Uterus (tissue), 4 donors: Measurements from ENCODE around the gene MAN2A2. TPM values are rescaled to one million over a fixed set of nuclear protein-coding genes. Genes with fewer than 3 reads are reported as not detected.

Experiments used
- DNase-seq, 2 donors: peaks; one replicate each; pipeline ENCODE4 v3.0.0-alpha.2; 2019 to 2020
- H3K27ac ChIP-seq, 2 donors: fragments of 200-600 bp; sonication (generic); 1 replicate in 1 of 2; 2 replicates in 1 of 2; pipeline ENCODE4 v1.5.1; 2016 to 2018
- H3K27me3 ChIP-seq, 2 donors: fragments of 200-600 bp; sonication (generic); one replicate each; pipeline ENCODE4 v1.5.1; 2018 to 2019; ENCODE audit warnings: control low read depth in 1 of 2
- H3K36me3 ChIP-seq, 2 donors: fragments of 200-600 bp; sonication (generic); one replicate each; pipeline ENCODE4 v1.5.1; 2019; ENCODE audit warnings: control low read depth in 1 of 2
- H3K4me1 ChIP-seq, 2 donors: fragments of 200-600 bp; sonication (generic); one replicate each; pipeline ENCODE4 v1.5.1; 2018 to 2019; ENCODE audit warnings: control low read depth in 1 of 2
- H3K4me3 ChIP-seq, 2 donors: fragments of 200-600 bp; sonication (generic); 1 replicate in 1 of 2; 2 replicates in 1 of 2; pipeline ENCODE4 v1.5.1; 2018 to 2019; ENCODE audit warnings: mild to moderate bottlenecking in 1 of 2
- H3K9me3 ChIP-seq, 2 donors: fragments of 200-600 bp; sonication (generic); one replicate each; pipeline ENCODE4 v1.5.1; 2019; ENCODE audit warnings: control low read depth in 1 of 2
- CTCF ChIP-seq, 4 experiments: fragments of 200-600 bp in 2 of 4; fragments of 450-650 bp in 2 of 4; sonication (generic) in 2 of 4; IDR thresholded peaks; one replicate each; pipeline ENCODE4 v1.5.1; 2016 to 2019; ENCODE audit warnings: antibody characterized with exemption in 4 of 4, mild to moderate bottlenecking in 2 of 4, moderate library complexity in 1 of 4
- POLR2A ChIP-seq, 2 donors: fragments of 450-650 bp; IDR thresholded peaks; one replicate each; pipeline ENCODE4 v1.6.1; 2016; ENCODE audit warnings: antibody characterized with exemption in 2 of 2, mild to moderate bottlenecking in 1 of 2, moderate library complexity in 1 of 2
- intact Hi-C: fragments of 100-400 bp; cut with DNase I; formaldehyde crosslinking; loops from one replicate; pipeline ENCODE4 v1.15.1; 2023; ENCODE audit warnings: low total_unique reads
- total RNA-seq, 4 donors: library from RNA; depleted of rRNA in 3 of 4; stranded (reverse); fragments of >200 nt in 3 of 4; gene quantifications; one replicate each; pipeline versions ENCODE4 v1.1.0 to v1.2.4, GENCODE V29; 2014 to 2023
- donor health status: DM: yes; HTN: yes; CAD: no.

Gene MAN2A2
- total RNA-seq, 4 donors from 2014 or later = 15.9 to 92.0 (median 19.8) TPM

GRCh38 chr15:90859234-90860131 is 43.6 kb upstream of the MAN2A2 start:
- Histone ChIP-seq H3K27ac (no peak overlapping the region), H3K27me3 (no peaks in the 10 kb centered on the region), H3K4me3 (no peak overlapping the region), H3K36me3 (no peaks in the 10 kb centered on the region), H3K9me3 (no peaks in the 10 kb centered on the region), H3K4me1 (no peaks in the 10 kb centered on the region)
- DNase-seq = no peak
- TF ChIP-seq CTCF (IDR thresholded peaks at IDR 0.05) (no peak), POLR2A (IDR thresholded peaks at IDR 0.05) (no peak)
- intact Hi-C loops = no loop called here

GRCh38 chr15:90860450-90860849 is 42.7 kb upstream of the MAN2A2 start:
- H3K4me3 ChIP-seq = no peak overlapping the region
- no peak overlapping the region for H3K27ac ChIP-seq
- intact Hi-C loops = no loop called here
- H3K36me3 ChIP-seq = no peaks in the 10 kb centered on the region
- no peak for DNase-seq
- H3K4me1 ChIP-seq = no peaks in the 10 kb centered on the region
- no peaks in the 10 kb centered on the region for H3K27me3 ChIP-seq
- H3K9me3 ChIP-seq = no peaks in the 10 kb centered on the region
- TF ChIP-seq POLR2A (IDR thresholded peaks at IDR 0.05) (no peak), CTCF (IDR thresholded peaks at IDR 0.05) (no peak)

- Histone ChIP-seq H3K9me3 (no peaks in the 10 kb centered on the region), H3K36me3 (no peaks in the 10 kb centered on the region), H3K4me3 (no peak overlapping the region), H3K27me3 (no peaks in the 10 kb centered on the region), H3K4me1 (no peaks in the 10 kb centered on the region), H3K27ac (no peak overlapping the region)
- no peak for DNase-seq
- TF ChIP-seq POLR2A (IDR thresholded peaks at IDR 0.05) (no peak), CTCF (IDR thresholded peaks at IDR 0.05) (no peak)
- intact Hi-C loops = no loop called here
These were observed 42.0 kb upstream of the MAN2A2 start for GRCh38 chr15:90860942-90861675.

GRCh38 chr15:90862487-90862886 is 40.6 kb upstream of the MAN2A2 start:
- no peaks in the 10 kb centered on the region for H3K4me1 ChIP-seq
- no peak overlapping the region for H3K4me3 ChIP-seq
- H3K27ac ChIP-seq = no peak overlapping the region
- intact Hi-C loops = no loop called here
- no peaks in the 10 kb centered on the region for H3K36me3 ChIP-seq
- DNase-seq = no peak
- no peaks in the 10 kb centered on the region for H3K9me3 ChIP-seq
- TF ChIP-seq POLR2A (IDR thresholded peaks at IDR 0.05) (no peak), CTCF (IDR thresholded peaks at IDR 0.05) (no peak)
- H3K27me3 ChIP-seq = no peaks in the 10 kb centered on the region
